Right lobe of liver (tissue), 6 donors: Measurements from ENCODE around the gene ZNF764. TPM values are rescaled to one million over a fixed set of nuclear protein-coding genes. Genes with fewer than 3 reads are reported as not detected.
"Not testable (repeated sequence)": the region's sequence is repeated elsewhere in the genome, so short reads cannot be mapped to it uniquely, and the experiment has no call there.

Experiments used
- ATAC-seq, 4 donors: fragments of 200-7000 bp; cut with Tn5 transposase; one replicate each; pipeline ENCODE4 v1.9.1; 2020; ENCODE audit warnings: mild to moderate bottlenecking in 4 of 4, moderate library complexity in 4 of 4
- DNase-seq, 3 donors: peaks; one replicate each; pipeline ENCODE4 v3.0.0-alpha.2; 2020
- H3K27ac ChIP-seq, 3 donors: fragments of 200-600 bp; one replicate each; pipeline ENCODE4 v1.8.0; 2022
- H3K27me3 ChIP-seq, 2 donors: fragments of 200-600 bp; one replicate each; pipeline ENCODE4 v1.8.0; 2022
- H3K36me3 ChIP-seq, 4 donors: fragments of 200-600 bp; sonication (generic) in 1 of 4; one replicate each; pipeline versions ENCODE4 v1.5.1 to v1.8.0; 2017 to 2022; ENCODE audit warnings: control low read depth in 1 of 4
- H3K4me1 ChIP-seq, 4 donors: fragments of 200-600 bp; sonication (generic) in 1 of 4; one replicate each; pipeline versions ENCODE4 v1.5.1 to v1.8.0; 2017 to 2022; ENCODE audit warnings: control low read depth in 1 of 4
- H3K4me3 ChIP-seq, 3 donors: fragments of 200-600 bp; one replicate each; pipeline ENCODE4 v1.8.0; 2022
- H3K9me3 ChIP-seq, 4 donors: fragments of 200-600 bp; sonication (generic) in 1 of 4; one replicate each; pipeline versions ENCODE4 v1.5.1 to v1.8.0; 2017 to 2022; ENCODE audit warnings: control low read depth in 1 of 4
- CTCF ChIP-seq, 4 donors: fragments of 200-600 bp in 3 of 4; fragments of 450-650 bp in 1 of 4; IDR thresholded peaks; one replicate each; pipeline versions ENCODE4 v1.5.1 to v1.8.0; 2016 to 2022; ENCODE audit warnings: antibody characterized with exemption in 4 of 4, mild to moderate bottlenecking in 2 of 4
- POLR2A ChIP-seq: fragments of 450-650 bp; IDR thresholded peaks from one replicate; pipeline ENCODE4 v1.6.1; 2017; ENCODE audit warnings: antibody characterized with exemption, mild to moderate bottlenecking
- WGBS: methylation state at CpG from one replicate; pipeline ENCODE4 v1.1.6; 2018; ENCODE audit warnings: low coverage, low lambda C conversion rate; ENCODE audit not compliant: insufficient coverage; ENCODE audit errors: missing lambda C conversion rate; 5-methylcytosine and 5-hydroxymethylcytosine counted together
- intact Hi-C, 2 donors: fragments of 100-400 bp; cut with DNase I; formaldehyde crosslinking; loops; one replicate each; pipeline versions ENCODE4 v1.11.2 to v1.14.1; 2022
- total RNA-seq, 6 experiments: library from RNA; depleted of rRNA in 2 of 6; stranded (reverse); fragments of >200 nt in 2 of 6; fragmentation: NEBNext Ultra II Directional in 3 of 6; extraction: Animal tissue kit (Norgen Biotek cat#: 25700) in 3 of 6; gene quantifications; one replicate each; pipeline versions ENCODE4 v1.1.0 to v1.2.4, GENCODE V29; 2016 to 2023
- donor health status: DM: no; HTN: yes; CAD: no.
- donor health status: DM: no; HTN: no; CAD: no.
- donor health status: DM: no; HTN: no; CAD: no.
- donor health status: DM: no; HTN: yes; CAD: no.
- donor health status: DM: no; HTN: yes; CAD: no.

ZNF764 gene
- total RNA-seq, 6 experiments from 2014 or later = 3.2 to 6.5 (median 4.8) TPM

GRCh38 chr16:30600215-30600614, 42.0 kb upstream of the ZNF764 start:
- no peak for ATAC-seq

GRCh38 chr16:30592871-30593270, 34.7 kb upstream of the ZNF764 start:
- H3K36me3 ChIP-seq = no peaks in the 10 kb centered on the region
- WGBS = 95% methylated on average over 4 of the region's 4 CpGs
- ATAC-seq = no peak
- DNase-seq = no peak
- H3K4me3 ChIP-seq = no peak overlapping the region
- TF ChIP-seq POLR2A = no peak
- TF ChIP-seq CTCF (IDR thresholded peaks at IDR 0.05) = no peak
- H3K27ac ChIP-seq = no peak overlapping the region
- H3K4me1 ChIP-seq = no peaks in the 10 kb centered on the region
- no peaks in the 10 kb centered on the region for H3K27me3 ChIP-seq
- H3K9me3 ChIP-seq = no peaks in the 10 kb centered on the region
- intact Hi-C loops = no loop called here

More at GRCh38 chr16:30600215-30600614, 42.0 kb upstream of the ZNF764 start:
- no peak for TF ChIP-seq CTCF (IDR thresholded peaks at IDR 0.05)
- TF ChIP-seq POLR2A = no peak
- 91% methylated on average over 3 of the region's 3 CpGs for WGBS
- DNase-seq = no peak
- H3K4me1 ChIP-seq = peaks cover 0 to 23% (median 10%) of the 10 kb centered on the region in 4 donors
- no peaks in the 10 kb centered on the region for H3K9me3 ChIP-seq
- peaks cover 0 to 2% (median 0%) of the 10 kb centered on the region in 4 donors for H3K36me3 ChIP-seq
- H3K4me3 ChIP-seq = no peak overlapping the region
- intact Hi-C loops = no loop called here
- H3K27me3 ChIP-seq = no peaks in the 10 kb centered on the region
- no peak overlapping the region for H3K27ac ChIP-seq

GRCh38 chr16:30590869-30591268, 32.7 kb upstream of the ZNF764 start:
- H3K27me3 ChIP-seq, DNase-seq, H3K4me3 ChIP-seq, H3K9me3 ChIP-seq, ATAC-seq, H3K27ac ChIP-seq, intact Hi-C loops, H3K4me1 ChIP-seq, H3K36me3 ChIP-seq: not testable (repeated sequence)
- 97% methylated on average over 9 of the region's 9 CpGs for WGBS

GRCh38 chr16:30589582-30589981, 31.4 kb upstream of the ZNF764 start:
- WGBS = 100% methylated on average over 2 of the region's 2 CpGs

GRCh38 chr16:30588651-30589050, 30.5 kb upstream of the ZNF764 start:
- no peaks in the 10 kb centered on the region for H3K27me3 ChIP-seq
- DNase-seq (no peak), ATAC-seq (no peak)
- intact Hi-C loops = no loop called here
- no peaks in the 10 kb centered on the region for H3K36me3 ChIP-seq
- TF ChIP-seq CTCF (IDR thresholded peaks at IDR 0.05) (no peak), POLR2A (no peak)
- H3K4me3 ChIP-seq = no peak overlapping the region
- no peaks in the 10 kb centered on the region for H3K9me3 ChIP-seq
- H3K4me1 ChIP-seq = peaks cover 0 to 6% (median 2%) of the 10 kb centered on the region in 4 donors
- H3K27ac ChIP-seq = no peak overlapping the region
- 100% methylated on average over 2 of the region's 2 CpGs for WGBS

More at GRCh38 chr16:30589582-30589981, 31.4 kb upstream of the ZNF764 start:
- H3K9me3 ChIP-seq, intact Hi-C loops, H3K27ac ChIP-seq, H3K27me3 ChIP-seq, DNase-seq, H3K4me1 ChIP-seq, ATAC-seq, H3K4me3 ChIP-seq, H3K36me3 ChIP-seq: not testable (repeated sequence)
